HCT116 (cell line): ENCODE measurements around the gene COL5A1. TPM values are rescaled to one million over a fixed set of nuclear protein-coding genes. Genes with fewer than 3 reads are reported as not detected.

Experiments used
- ATAC-seq: fragments of 200-7000 bp; cut with Tn5 transposase; 2 replicates; pipeline ENCODE4 v1.9.1; 2020; ENCODE audit warnings: mild to moderate bottlenecking, moderate library complexity
- BruUV-seq: library from RNA; stranded (reverse); fragments of 400-500 nt; replicated peaks from 2 replicates; lab custom pipeline; 2021; lab: Mats Ljungman, UMichigan
- CTCF ChIA-PET: fragments of 300-600 bp; sonication (Branson Sonifier 250); formaldehyde crosslinking; loops from one replicate; lab custom pipeline; 2021; ENCODE audit warnings: antibody characterized with exemption; lab: Charles Lee
- POLR2A ChIA-PET: fragments of 300-600, 350-600 bp; sonication (Branson Sonifier 250); formaldehyde crosslinking; loops from one replicate; lab custom pipeline; 2021; ENCODE audit warnings: antibody characterized with exemption; lab: Charles Lee
- RAD21 ChIA-PET, 2 experiments: fragments of 300-600 bp; sonication (Branson Sonifier 250); formaldehyde crosslinking; loops; one replicate each; lab custom pipeline; 2023; ENCODE audit warnings: low total read pairs in 2 of 2; ENCODE audit not compliant: uncharacterized antibody in 2 of 2, unreplicated experiment in 2 of 2, low non-redundant PET in 1 of 2; lab: Charles Lee
- DNase-seq: peaks from one replicate; pipeline ENCODE4 v3.0.0-alpha.2; 2010; ENCODE audit warnings: low read depth, low spot score
- H2AFZ ChIP-seq: fragments of 200-600 bp; shearing (Covaris generic), sonication (generic); 2 replicates; pipeline ENCODE4 v1.6.1; 2017; ENCODE audit warnings: low read depth, mixed run types, mixed read lengths, antibody characterized with exemption, low read length; ENCODE audit not compliant: poor library complexity, severe bottlenecking
- H3K27ac ChIP-seq: 2 replicates; pipeline ENCODE4 v1.5.1; 2012; ENCODE audit warnings: low read depth, low read length
- H3K27me3 ChIP-seq: fragments of 200-600 bp; sonication (generic); 2 replicates; pipeline ENCODE4 v1.6.1; 2016; ENCODE audit warnings: mixed run types, low read length, mixed read lengths; ENCODE audit not compliant: insufficient read depth
- H3K36me3 ChIP-seq, 2 experiments: fragments of 200-500 bp in 1 of 2; fragments of 200-600 bp in 1 of 2; sonication (Bioruptor generic) in 1 of 2; sonication (generic) in 1 of 2; 2 replicates each; pipeline versions ENCODE4 v1.5.1 to v1.6.1; 2014 to 2016; ENCODE audit warnings: low read length in 2 of 2, inconsistent platforms in 1 of 2, mixed read lengths in 1 of 2, mixed run types in 1 of 2; ENCODE audit not compliant: insufficient read depth in 2 of 2, control insufficient read depth in 1 of 2
- H3K4me1 ChIP-seq, 2 experiments: fragments of 200-600 bp in 1 of 2; sonication (generic) in 1 of 2; 2 replicates each; pipeline versions ENCODE4 v1.5.1 to v1.6.1; 2012 to 2017; ENCODE audit warnings: low read length in 2 of 2, inconsistent platforms in 1 of 2, mild to moderate bottlenecking in 1 of 2, mixed read lengths in 1 of 2, mixed run types in 1 of 2, moderate library complexity in 1 of 2; ENCODE audit not compliant: insufficient read depth in 2 of 2, control insufficient read depth in 1 of 2
- H3K4me2 ChIP-seq: fragments of 200-600 bp; sonication (generic); 2 replicates; pipeline ENCODE4 v1.6.1; 2017; ENCODE audit warnings: mixed run types, low read length, mixed read lengths
- H3K4me3 ChIP-seq, 2 experiments: fragments of 200-600 bp in 1 of 2; sonication (generic) in 1 of 2; replicated peaks in 1 of 2; 2 replicates each; pipeline ENCODE4 v1.5.1; 2011 to 2016; ENCODE audit warnings: low read length in 2 of 2, control low read depth in 1 of 2, low read depth in 1 of 2, mild to moderate bottlenecking in 1 of 2, mixed read lengths in 1 of 2, mixed run types in 1 of 2
- H3K79me2 ChIP-seq: fragments of 200-600 bp; sonication (generic); 2 replicates; pipeline ENCODE4 v1.6.1; 2017; ENCODE audit warnings: mild to moderate bottlenecking, mixed run types, low read length, moderate library complexity, mixed read lengths; ENCODE audit not compliant: insufficient read depth
- H3K9ac ChIP-seq: fragments of 200-600 bp; sonication (generic); 2 replicates; pipeline ENCODE4 v1.6.1; 2016; ENCODE audit warnings: low read length, mixed read lengths
- H3K9me2 ChIP-seq: fragments of 200-600 bp; sonication (generic), shearing (Covaris generic); 2 replicates; pipeline ENCODE4 v1.6.1; 2017; ENCODE audit warnings: mixed run types, mild to moderate bottlenecking, moderate library complexity; ENCODE audit not compliant: insufficient read depth
- H3K9me3 ChIP-seq, 2 experiments: fragments of 200-500 bp in 1 of 2; fragments of 200-600 bp in 1 of 2; sonication (Bioruptor generic) in 1 of 2; sonication (generic) in 1 of 2; 2 replicates each; pipeline ENCODE4 v1.6.1; 2014 to 2017; ENCODE audit warnings: low read length in 2 of 2, mixed read lengths in 2 of 2, inconsistent platforms in 1 of 2, low read depth in 1 of 2, mild to moderate bottlenecking in 1 of 2, mixed run types in 1 of 2, moderate library complexity in 1 of 2; ENCODE audit not compliant: control insufficient read depth in 1 of 2, insufficient read depth in 1 of 2
- H4K20me1 ChIP-seq: fragments of 200-600 bp; sonication (generic), shearing (Covaris generic); 2 replicates; pipeline ENCODE4 v1.6.1; 2017; ENCODE audit warnings: mixed run types, mild to moderate bottlenecking, moderate library complexity; ENCODE audit not compliant: insufficient read depth
- CBX3 ChIP-seq: IDR thresholded peaks from 2 replicates; pipeline ENCODE4 v1.6.1; 2012; ENCODE audit warnings: low read depth
- CEBPB ChIP-seq: IDR thresholded peaks from 2 replicates; pipeline ENCODE4 v1.6.1; 2012; ENCODE audit warnings: low read depth
- EGR1 ChIP-seq: IDR thresholded peaks from 2 replicates; pipeline ENCODE4 v1.6.1; 2012; ENCODE audit warnings: low read depth
- FOSL1 ChIP-seq: IDR thresholded peaks from 2 replicates; pipeline ENCODE4 v1.6.1; 2012; ENCODE audit warnings: low read depth
- RAD21 ChIP-seq: IDR thresholded peaks from 2 replicates; pipeline ENCODE4 v1.6.1; 2012; ENCODE audit warnings: low read depth, mild to moderate bottlenecking
- SIN3A ChIP-seq: IDR thresholded peaks from 2 replicates; pipeline ENCODE4 v1.6.1; 2012; ENCODE audit warnings: low read depth
- SP1 ChIP-seq: IDR thresholded peaks from 2 replicates; pipeline ENCODE4 v1.6.1; 2012; ENCODE audit warnings: low read depth
- ZFX ChIP-seq: fragments of 450-650 bp; IDR thresholded peaks from 2 replicates; pipeline ENCODE4 v1.6.1; 2017
- intact Hi-C: fragments of 100-400 bp; cut with micrococcal nuclease; formaldehyde crosslinking; loops from 2 replicates; pipeline ENCODE4 v1.10.0; 2022
- total RNA-seq: library from RNA; stranded (reverse); gene quantifications from one replicate; pipeline ENCODE4 v1.2.1, GENCODE V29; 2021; ENCODE audit not compliant: unreplicated experiment
- TF ChIP-seq, protein P1 (sequence below): IDR thresholded peaks from 2 replicates; pipeline ENCODE4 v1.6.1; 2012
- TF ChIP-seq, protein P2 (sequence below): IDR thresholded peaks from 2 replicates; pipeline ENCODE4 v1.6.1; 2011; ENCODE audit warnings: mild to moderate bottlenecking, low read length, moderate library complexity; ENCODE audit not compliant: insufficient replicate concordance; ENCODE audit errors: extremely low read depth
- TF ChIP-seq, protein P3 (sequence below): IDR thresholded peaks from 2 replicates; pipeline ENCODE4 v1.6.1; 2012
- TF ChIP-seq, protein P4 (sequence below), 3 experiments: fragments of 200-600 bp in 1 of 3; sonication (generic) in 1 of 3; IDR thresholded peaks in 2 of 3; conservative IDR thresholded peaks in 1 of 3; 2 replicates each; pipeline ENCODE4 v1.5.1; 2012 to 2017; ENCODE audit warnings: low read depth in 2 of 3, low read length in 2 of 3, antibody characterized with exemption in 1 of 3, borderline replicate concordance in 1 of 3, control low read depth in 1 of 3, mild to moderate bottlenecking in 1 of 3, mixed read lengths in 1 of 3, mixed run types in 1 of 3, moderate library complexity in 1 of 3; ENCODE audit not compliant: insufficient read depth in 1 of 3

Gene COL5A1
- total RNA-seq, 1 experiment from 2014 or later: 0.30 TPM

DNA sequence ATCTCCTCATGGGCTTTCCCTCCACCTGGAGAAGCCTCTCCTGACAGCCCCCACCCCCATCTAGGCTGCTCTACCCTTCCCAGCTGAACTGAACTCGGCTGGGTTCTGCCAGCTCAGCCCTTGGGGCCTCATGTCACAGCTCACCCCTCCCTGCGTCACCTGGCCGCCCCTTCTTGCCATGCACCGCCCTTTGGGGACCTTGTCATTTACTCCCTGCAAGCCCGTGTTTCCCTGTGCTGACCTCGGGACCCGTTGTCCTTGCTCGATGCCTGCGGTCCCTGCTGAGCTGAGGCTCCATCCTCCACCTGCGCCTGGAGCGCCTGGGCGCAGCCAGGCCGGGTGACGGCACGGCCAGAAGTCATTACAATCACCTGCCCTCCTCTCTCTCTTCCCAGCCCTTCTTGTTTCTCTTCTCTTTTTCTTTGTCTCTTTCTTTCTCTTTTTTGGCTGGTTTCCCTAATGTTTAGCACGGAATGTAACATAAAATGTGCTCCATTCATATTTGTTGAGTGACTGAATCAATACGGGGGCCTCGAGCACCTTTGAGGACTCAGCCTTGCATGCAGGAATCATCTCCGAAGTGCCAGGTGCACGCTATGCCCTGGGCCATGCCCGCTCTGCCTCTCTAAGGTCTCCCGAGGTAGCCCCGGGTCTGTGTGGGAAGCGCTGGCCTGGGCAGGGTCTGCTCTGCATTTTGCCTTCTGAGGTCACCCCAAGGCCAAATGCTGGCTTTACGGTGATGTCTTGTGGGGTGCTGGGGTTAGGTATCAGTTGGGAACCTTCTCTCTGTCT, 48.1 kb upstream of the COL5A1 start:
- H3K9me3 ChIP-seq: no peaks in the 10 kb centered on the region
- no peak overlapping the region for H3K4me3 ChIP-seq
- no peak overlapping the region for H3K4me2 ChIP-seq
- ChIA-PET RAD21 (no interaction called here), POLR2A (no interaction called here), CTCF (no interaction called here)
- DNase-seq (no peak), ATAC-seq (no peak)
- H3K27me3 ChIP-seq: no peaks in the 10 kb centered on the region
- TF ChIP-seq CBX3 (no peak), SIN3A (no peak), ZFX (no peak), RAD21 (no peak), CEBPB (no peak), SP1 (no peak), FOSL1 (no peak), EGR1 (no peak)
- TF ChIP-seq, protein P1, sequence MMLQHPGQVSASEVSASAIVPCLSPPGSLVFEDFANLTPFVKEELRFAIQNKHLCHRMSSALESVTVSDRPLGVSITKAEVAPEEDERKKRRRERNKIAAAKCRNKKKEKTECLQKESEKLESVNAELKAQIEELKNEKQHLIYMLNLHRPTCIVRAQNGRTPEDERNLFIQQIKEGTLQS: no peak
- TF ChIP-seq, protein P2, sequence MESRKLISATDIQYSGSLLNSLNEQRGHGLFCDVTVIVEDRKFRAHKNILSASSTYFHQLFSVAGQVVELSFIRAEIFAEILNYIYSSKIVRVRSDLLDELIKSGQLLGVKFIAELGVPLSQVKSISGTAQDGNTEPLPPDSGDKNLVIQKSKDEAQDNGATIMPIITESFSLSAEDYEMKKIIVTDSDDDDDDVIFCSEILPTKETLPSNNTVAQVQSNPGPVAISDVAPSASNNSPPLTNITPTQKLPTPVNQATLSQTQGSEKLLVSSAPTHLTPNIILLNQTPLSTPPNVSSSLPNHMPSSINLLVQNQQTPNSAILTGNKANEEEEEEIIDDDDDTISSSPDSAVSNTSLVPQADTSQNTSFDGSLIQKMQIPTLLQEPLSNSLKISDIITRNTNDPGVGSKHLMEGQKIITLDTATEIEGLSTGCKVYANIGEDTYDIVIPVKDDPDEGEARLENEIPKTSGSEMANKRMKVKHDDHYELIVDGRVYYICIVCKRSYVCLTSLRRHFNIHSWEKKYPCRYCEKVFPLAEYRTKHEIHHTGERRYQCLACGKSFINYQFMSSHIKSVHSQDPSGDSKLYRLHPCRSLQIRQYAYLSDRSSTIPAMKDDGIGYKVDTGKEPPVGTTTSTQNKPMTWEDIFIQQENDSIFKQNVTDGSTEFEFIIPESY: no peak
- TF ChIP-seq, protein P3, sequence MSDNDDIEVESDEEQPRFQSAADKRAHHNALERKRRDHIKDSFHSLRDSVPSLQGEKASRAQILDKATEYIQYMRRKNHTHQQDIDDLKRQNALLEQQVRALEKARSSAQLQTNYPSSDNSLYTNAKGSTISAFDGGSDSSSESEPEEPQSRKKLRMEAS: no peak
- TF ChIP-seq, protein P4, sequence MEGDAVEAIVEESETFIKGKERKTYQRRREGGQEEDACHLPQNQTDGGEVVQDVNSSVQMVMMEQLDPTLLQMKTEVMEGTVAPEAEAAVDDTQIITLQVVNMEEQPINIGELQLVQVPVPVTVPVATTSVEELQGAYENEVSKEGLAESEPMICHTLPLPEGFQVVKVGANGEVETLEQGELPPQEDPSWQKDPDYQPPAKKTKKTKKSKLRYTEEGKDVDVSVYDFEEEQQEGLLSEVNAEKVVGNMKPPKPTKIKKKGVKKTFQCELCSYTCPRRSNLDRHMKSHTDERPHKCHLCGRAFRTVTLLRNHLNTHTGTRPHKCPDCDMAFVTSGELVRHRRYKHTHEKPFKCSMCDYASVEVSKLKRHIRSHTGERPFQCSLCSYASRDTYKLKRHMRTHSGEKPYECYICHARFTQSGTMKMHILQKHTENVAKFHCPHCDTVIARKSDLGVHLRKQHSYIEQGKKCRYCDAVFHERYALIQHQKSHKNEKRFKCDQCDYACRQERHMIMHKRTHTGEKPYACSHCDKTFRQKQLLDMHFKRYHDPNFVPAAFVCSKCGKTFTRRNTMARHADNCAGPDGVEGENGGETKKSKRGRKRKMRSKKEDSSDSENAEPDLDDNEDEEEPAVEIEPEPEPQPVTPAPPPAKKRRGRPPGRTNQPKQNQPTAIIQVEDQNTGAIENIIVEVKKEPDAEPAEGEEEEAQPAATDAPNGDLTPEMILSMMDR (IDR thresholded peaks at IDR 0.05 in 2 of 3, conservative IDR thresholded peaks at IDR 0.05 in 1 of 3; ENCODE audit: borderline replicate concordance in 1 of 3, insufficient read depth in 1 of 3, low read depth in 2 of 3, low read length in 2 of 3): no peak
- H3K4me1 ChIP-seq: peaks cover 0 to 8% of the 10 kb centered on the region in 2 experiments; a peak in 3 of 4 replicates
- no TSS peak for BruUV-seq
- no peak overlapping the region for H3K9ac ChIP-seq
- no peaks in the 10 kb centered on the region for H3K9me2 ChIP-seq
- no peak overlapping the region for H2AFZ ChIP-seq
- no peaks in the 10 kb centered on the region for H3K79me2 ChIP-seq
- no peaks in the 10 kb centered on the region for H3K36me3 ChIP-seq
- H3K27ac ChIP-seq: no peak overlapping the region
- H4K20me1 ChIP-seq: no peaks in the 10 kb centered on the region
- intact Hi-C loops: no loop called here
